K562 (cell line): ENCODE results near the gene HELZ2. TPM values are rescaled to one million over a fixed set of nuclear protein-coding genes. Genes with fewer than 3 reads are reported as not detected.
A peak's percentile ranks its signal among the peaks of the same experiment; 100 is the strongest.

Experiments used
- ATAC-seq: fragments of 200-7000 bp; cut with Tn5 transposase; 3 replicates; pipeline ENCODE4 v1.9.1; 2020; ENCODE audit warnings: moderate library complexity
- BruUV-seq: library from RNA; stranded (reverse); fragments of 400-500 nt; replicated peaks from 2 replicates; lab custom pipeline; 2021; lab: Mats Ljungman, UMichigan
- CTCF ChIA-PET: fragments of 300-600 bp; formaldehyde crosslinking; extraction: SDS; loops from one replicate; lab custom pipeline; 2021; ENCODE audit warnings: low intra/inter-chr PET ratio; lab: Yijun Ruan, JAX
- POLR2A ChIA-PET: fragments of 300-600, 350-650 bp; sonication (Branson Sonifier 250); formaldehyde crosslinking; extraction: SDS; loops from one replicate; lab custom pipeline; 2021; ENCODE audit warnings: antibody characterized with exemption, inconsistent platforms; lab: Yijun Ruan, JAX
- DNase-seq, 4 experiments: peaks; one replicate each; pipeline versions ENCODE4 v3.0.0 to v3.0.0-alpha.2; 2011 to 2018; ENCODE audit warnings: low spot score in 3 of 4, mixed read lengths in 3 of 4; ENCODE audit errors: extremely low read depth in 1 of 4
- FAIRE-seq: peaks from 2 replicates; lab custom pipeline; 2011; peaks lifted over from hg19 to GRCh38; lab: Jason Lieb, UNC
- H2AFZ ChIP-seq: 2 replicates; pipeline ENCODE4 v1.6.0; 2011; ENCODE audit warnings: low read depth, low read length, control low read depth, inconsistent platforms
- H3K27ac ChIP-seq: fragments of 200-600 bp; 3 replicates; pipeline ENCODE4 v1.8.0; 2011; ENCODE audit warnings: low read depth, mild to moderate bottlenecking, control low read depth, inconsistent platforms, low read length, moderate library complexity, mixed read lengths; ENCODE audit errors: extremely low read depth
- H3K27me3 ChIP-seq, 2 experiments: fragments of 300-600 bp in 1 of 2; 2 replicates in 1 of 2; 3 replicates in 1 of 2; pipeline versions ENCODE4 v1.6.0 to v1.8.0; 2011; ENCODE audit warnings: inconsistent platforms in 2 of 2, low read length in 2 of 2, mild to moderate bottlenecking in 1 of 2, mixed read lengths in 1 of 2, moderate library complexity in 1 of 2; ENCODE audit not compliant: control insufficient read depth in 2 of 2, insufficient read depth in 2 of 2
- H3K36me3 ChIP-seq: fragments of 300-600 bp; 3 replicates; pipeline ENCODE4 v1.8.0; 2011; ENCODE audit warnings: mild to moderate bottlenecking, low read length, inconsistent platforms; ENCODE audit not compliant: control insufficient read depth, insufficient read depth
- H3K4me1 ChIP-seq, 2 experiments: fragments of 200-600 bp in 1 of 2; replicated peaks in 1 of 2; 2 replicates in 1 of 2; 3 replicates in 1 of 2; pipeline versions ENCODE4 v1.5.1 to v1.8.0; 2011; ENCODE audit warnings: inconsistent platforms in 2 of 2, low read length in 2 of 2, mild to moderate bottlenecking in 1 of 2, mixed read lengths in 1 of 2, moderate library complexity in 1 of 2; ENCODE audit not compliant: control insufficient read depth in 2 of 2, insufficient read depth in 2 of 2
- H3K4me2 ChIP-seq: 2 replicates; pipeline ENCODE4 v1.6.1; 2011; ENCODE audit warnings: low read length, control low read depth, inconsistent platforms, mixed read lengths; ENCODE audit not compliant: insufficient read depth
- H3K4me3 ChIP-seq: fragments of 200-600 bp; sonication (generic), shearing (Covaris generic); 2 replicates; pipeline ENCODE4 v1.5.1; 2016; ENCODE audit warnings: control low read depth, inconsistent platforms
- H3K79me2 ChIP-seq: fragments of 200-600 bp; 3 replicates; pipeline ENCODE4 v1.8.0; 2011; ENCODE audit warnings: low read length, inconsistent platforms; ENCODE audit not compliant: control insufficient read depth, insufficient read depth
- H3K9ac ChIP-seq, 2 experiments: 2 replicates each; pipeline versions ENCODE4 v1.6.0 to v1.6.1; 2011; ENCODE audit warnings: low read depth in 2 of 2, low read length in 2 of 2, control low read depth in 1 of 2, inconsistent platforms in 1 of 2, mild to moderate bottlenecking in 1 of 2, mixed read lengths in 1 of 2; ENCODE audit not compliant: insufficient read depth in 1 of 2
- H3K9me1 ChIP-seq: one replicate; pipeline ENCODE4 v1.6.0; 2011; ENCODE audit warnings: inconsistent platforms, mild to moderate bottlenecking, low read length, moderate library complexity; ENCODE audit not compliant: control insufficient read depth, insufficient read depth
- H3K9me3 ChIP-seq: replicated peaks from 2 replicates; pipeline ENCODE4 v1.5.1; 2011; ENCODE audit warnings: low read depth, low read length, inconsistent platforms; ENCODE audit not compliant: control insufficient read depth, insufficient read depth
- H4K20me1 ChIP-seq: replicated peaks from 2 replicates; pipeline ENCODE4 v1.6.1; 2011; ENCODE audit warnings: low read length, inconsistent platforms, mixed read lengths; ENCODE audit not compliant: control insufficient read depth, insufficient read depth
- ARID2 ChIP-seq: fragments of 450-650 bp; IDR thresholded peaks from 2 replicates; pipeline ENCODE4 v1.6.1; 2017; ENCODE audit warnings: antibody characterized with exemption, mild to moderate bottlenecking
- CXXC5 ChIP-seq: fragments of 250-450 bp; sonication (Bioruptor Pico); IDR thresholded peaks from 2 replicates; pipeline ENCODE4 v1.8.0; 2022; ENCODE audit warnings: inconsistent platforms, mild to moderate bottlenecking, moderate library complexity
- HNRNPL ChIP-seq: fragments of 200-400 bp; formaldehyde crosslinking; IDR thresholded peaks from 2 replicates; pipeline ENCODE4 v1.6.1; 2017; ENCODE audit warnings: low read depth, mild to moderate bottlenecking, low read length
- KDM5B ChIP-seq: fragments of 200-600 bp; sonication (generic); IDR thresholded peaks from 2 replicates; pipeline ENCODE4 v1.6.1; 2012; ENCODE audit warnings: low read depth, mild to moderate bottlenecking, moderate library complexity, low read length, control low read depth, inconsistent platforms; ENCODE audit not compliant: insufficient replicate concordance
- MYNN ChIP-seq, 2 experiments: sonication (generic); formaldehyde crosslinking in 1 of 2; IDR thresholded peaks; 2 replicates each; pipeline versions ENCODE4 v1.5.0 to v1.6.1; 2016 to 2020; ENCODE audit warnings: antibody characterized with exemption in 1 of 2, missing genetic modification reagents in 1 of 2
- PCBP1 ChIP-seq: fragments of 200-400 bp; formaldehyde crosslinking; IDR thresholded peaks from 2 replicates; pipeline ENCODE4 v1.6.1; 2018; ENCODE audit warnings: mild to moderate bottlenecking, low read depth, low read length; ENCODE audit not compliant: poor library complexity, severe bottlenecking
- RHOXF2B ChIP-seq: fragments of 250-450 bp; sonication (Bioruptor Pico); conservative IDR thresholded peaks from 2 replicates; pipeline ENCODE4 v1.5.1; 2021
- ZNF445 ChIP-seq: fragments of 250-450 bp; sonication (Bioruptor Pico); IDR thresholded peaks from 2 replicates; pipeline ENCODE4 v1.4.0; 2020; ENCODE audit warnings: low read depth, mild to moderate bottlenecking, moderate library complexity
- ZNF707 ChIP-seq: fragments of 250-450 bp; sonication (Bioruptor Pico); conservative IDR thresholded peaks from 2 replicates; pipeline ENCODE4 v1.8.0; 2022; ENCODE audit warnings: inconsistent platforms, mild to moderate bottlenecking, moderate library complexity
- ZNF778 ChIP-seq: fragments of 450-650 bp; formaldehyde crosslinking; IDR thresholded peaks from 2 replicates; pipeline ENCODE4 v1.4.0; 2020; ENCODE audit warnings: mild to moderate bottlenecking, moderate library complexity
- WGBS: fragments of 100-300 bp; shearing (Covaris generic); methylation state at CpG from one replicate; pipeline ENCODE4 v1.1.6; 2016; ENCODE audit warnings: low coverage, mixed read lengths; ENCODE audit not compliant: insufficient coverage; ENCODE audit errors: missing lambda C conversion rate; 5-methylcytosine and 5-hydroxymethylcytosine counted together
- in situ Hi-C: fragments of 300-500 bp; cut with MboI; formaldehyde crosslinking; loops from 4 replicates; pipeline ENCODE4 v1.15.0; 2018; ENCODE audit warnings: inconsistent platforms, mixed read lengths
- intact Hi-C: fragments of 100-400 bp; cut with micrococcal nuclease; formaldehyde crosslinking; loops from 2 replicates; pipeline ENCODE4 v1.14.2; 2022
- polyA plus RNA-seq, 8 experiments: library from polyadenylated mRNA; depleted of rRNA in 4 of 8; stranded (reverse) in 5 of 8; unstranded in 3 of 8; fragments of >200 nt; fragmentation: Nextera tagmentation in 2 of 8; fragmentation: Illumina TruSeq in 1 of 8; extraction: Ambion mirVana in 2 of 8; extraction: Trizol in 1 of 8; gene quantifications; 2 replicates each; pipeline versions ENCODE4 v1.2.1 to v1.2.3, GENCODE V29; 2011 to 2014; ENCODE audit warnings: inconsistent platforms in 1 of 8, missing spikeins in 1 of 8
- total RNA-seq, 7 experiments: library from RNA; depleted of rRNA in 6 of 7; stranded (reverse); fragments of >200 nt in 6 of 7; fragmentation: Illumina TruSeq in 2 of 7; extraction: Trizol in 2 of 7; gene quantifications; 2 replicates each; pipeline versions ENCODE4 v1.2.1 to v1.2.3, GENCODE V29; 2011 to 2021; ENCODE audit warnings: low replicate concordance in 1 of 7
- TF ChIP-seq, protein P1 (sequence below): IDR thresholded peaks from 3 replicates; pipeline ENCODE4 v1.6.1; 2011; ENCODE audit warnings: borderline replicate concordance, mild to moderate bottlenecking, moderate library complexity; ENCODE audit not compliant: insufficient read length; ENCODE audit errors: extremely low read depth
- TF ChIP-seq, protein P2 (sequence below): fragments of 450-650 bp; formaldehyde crosslinking; IDR thresholded peaks from 2 replicates; pipeline ENCODE4 v1.4.0; 2022; ENCODE audit warnings: mild to moderate bottlenecking, moderate library complexity
- TF ChIP-seq, protein P3 (sequence below), 2 experiments: fragments of 450-650 bp in 1 of 2; IDR thresholded peaks; 2 replicates each; pipeline ENCODE4 v1.6.1; 2011 to 2017; ENCODE audit warnings: low read depth in 2 of 2, antibody characterized with exemption in 1 of 2, borderline replicate concordance in 1 of 2, low read length in 1 of 2, mild to moderate bottlenecking in 1 of 2, mixed read lengths in 1 of 2; ENCODE audit not compliant: control insufficient read depth in 1 of 2
- TF ChIP-seq, protein P4 (sequence below): fragments of 250-450 bp; sonication (Bioruptor Pico); IDR thresholded peaks from 2 replicates; pipeline ENCODE4 v1.9.0; 2021; ENCODE audit warnings: mild to moderate bottlenecking

The HELZ2 gene
- total and polyA plus RNA-seq, 9 of the 15 experiments (the other 6 are each of a cell fraction or from before 2014, with no cell fraction given), result 0.03 to 7.8 (median 2.9) TPM; not detected in 1

DNA sequence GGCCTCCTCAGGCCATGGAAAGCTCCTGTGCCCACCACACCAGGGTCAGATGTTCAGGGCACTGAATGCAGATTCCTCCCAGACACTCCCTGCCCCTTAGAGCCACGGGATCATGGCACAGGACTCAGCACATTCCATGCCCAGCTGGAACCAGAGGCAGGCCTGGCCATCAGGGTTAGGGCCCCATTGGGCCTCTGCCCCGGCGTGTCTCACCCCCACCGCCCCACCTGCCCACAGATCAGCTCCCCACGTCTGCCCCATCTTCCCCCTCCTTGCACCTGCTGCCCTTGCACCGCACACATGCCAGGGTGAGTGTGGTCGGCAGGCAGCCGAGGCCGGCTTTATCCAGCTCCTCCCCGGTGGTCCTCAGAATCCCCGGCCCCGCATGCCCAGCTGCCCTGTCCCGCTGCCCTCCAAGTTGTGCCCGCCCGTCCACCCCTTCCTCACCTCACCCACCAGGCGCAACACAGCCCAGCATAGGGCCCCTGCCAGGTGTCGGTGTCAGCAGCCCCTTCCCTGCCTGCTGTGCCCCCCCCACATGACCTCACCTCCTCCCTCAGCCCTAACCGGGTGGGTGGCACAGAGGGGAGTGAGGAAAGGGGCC, 24.3 kb downstream of the HELZ2 start:
- H3K9me3 ChIP-seq, result no peaks in the 10 kb centered on the region
- FAIRE-seq (no peak), DNase-seq (no peak), ATAC-seq (no peak)
- in situ Hi-C loops, result no loop called here
- no peaks in the 10 kb centered on the region for H4K20me1 ChIP-seq
- no peak overlapping the region for H3K4me3 ChIP-seq
- no TSS peak for BruUV-seq
- H3K27ac ChIP-seq, result no peak overlapping the region
- ChIA-PET CTCF (no interaction called here), POLR2A (interaction anchor here (0.6 kb wide), 1 partner anchor 12 kb away, joined by 3 read pairs; no protein-coding TSS in a partner anchor)
- H2AFZ ChIP-seq, result no peak overlapping the region
- peaks cover 15 to 68% of the 10 kb centered on the region in 2 experiments for H3K4me1 ChIP-seq
- 77% methylated on average over 12 of the region's 18 CpGs for WGBS
- intact Hi-C loops, result loop anchor here (10.0 kb wide), 1 partner anchor 315 kb away; the partner anchor contains the start of genes ABHD16B and TPD52L2
- no peaks in the 10 kb centered on the region for H3K9me1 ChIP-seq
- no peak overlapping the region for H3K4me2 ChIP-seq
- H3K9ac ChIP-seq, result peak overlapping the region in 1 of 2 experiments; percentile 52; a peak in 1 of 4 replicates
- H3K27me3 ChIP-seq, result peaks cover 0 to 29% of the 10 kb centered on the region in 2 experiments; a peak in 3 of 5 replicates
- H3K79me2 ChIP-seq, result no peaks in the 10 kb centered on the region
- H3K36me3 ChIP-seq, result no peaks in the 10 kb centered on the region
- no peak for TF ChIP-seq RHOXF2B (CRISPR knock-in tag)
- TF ChIP-seq PCBP1, result peak; percentile 37
- no peak for TF ChIP-seq MYNN (IDR thresholded peaks at IDR 0.05)
- TF ChIP-seq MYNN (CRISPR knock-in tag; IDR thresholded peaks at IDR 0.05), result no peak
- TF ChIP-seq ZNF445 (CRISPR knock-in tag), result no peak
- TF ChIP-seq ARID2, result no peak
- TF ChIP-seq, protein P1, sequence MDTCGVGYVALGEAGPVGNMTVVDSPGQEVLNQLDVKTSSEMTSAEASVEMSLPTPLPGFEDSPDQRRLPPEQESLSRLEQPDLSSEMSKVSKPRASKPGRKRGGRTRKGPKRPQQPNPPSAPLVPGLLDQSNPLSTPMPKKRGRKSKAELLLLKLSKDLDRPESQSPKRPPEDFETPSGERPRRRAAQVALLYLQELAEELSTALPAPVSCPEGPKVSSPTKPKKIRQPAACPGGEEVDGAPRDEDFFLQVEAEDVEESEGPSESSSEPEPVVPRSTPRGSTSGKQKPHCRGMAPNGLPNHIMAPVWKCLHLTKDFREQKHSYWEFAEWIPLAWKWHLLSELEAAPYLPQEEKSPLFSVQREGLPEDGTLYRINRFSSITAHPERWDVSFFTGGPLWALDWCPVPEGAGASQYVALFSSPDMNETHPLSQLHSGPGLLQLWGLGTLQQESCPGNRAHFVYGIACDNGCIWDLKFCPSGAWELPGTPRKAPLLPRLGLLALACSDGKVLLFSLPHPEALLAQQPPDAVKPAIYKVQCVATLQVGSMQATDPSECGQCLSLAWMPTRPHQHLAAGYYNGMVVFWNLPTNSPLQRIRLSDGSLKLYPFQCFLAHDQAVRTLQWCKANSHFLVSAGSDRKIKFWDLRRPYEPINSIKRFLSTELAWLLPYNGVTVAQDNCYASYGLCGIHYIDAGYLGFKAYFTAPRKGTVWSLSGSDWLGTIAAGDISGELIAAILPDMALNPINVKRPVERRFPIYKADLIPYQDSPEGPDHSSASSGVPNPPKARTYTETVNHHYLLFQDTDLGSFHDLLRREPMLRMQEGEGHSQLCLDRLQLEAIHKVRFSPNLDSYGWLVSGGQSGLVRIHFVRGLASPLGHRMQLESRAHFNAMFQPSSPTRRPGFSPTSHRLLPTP, result no peak
- peak; percentile 71; the same call in 1 of the 2 replicates for TF ChIP-seq HNRNPL
- TF ChIP-seq CXXC5, result no peak
- TF ChIP-seq, protein P2, sequence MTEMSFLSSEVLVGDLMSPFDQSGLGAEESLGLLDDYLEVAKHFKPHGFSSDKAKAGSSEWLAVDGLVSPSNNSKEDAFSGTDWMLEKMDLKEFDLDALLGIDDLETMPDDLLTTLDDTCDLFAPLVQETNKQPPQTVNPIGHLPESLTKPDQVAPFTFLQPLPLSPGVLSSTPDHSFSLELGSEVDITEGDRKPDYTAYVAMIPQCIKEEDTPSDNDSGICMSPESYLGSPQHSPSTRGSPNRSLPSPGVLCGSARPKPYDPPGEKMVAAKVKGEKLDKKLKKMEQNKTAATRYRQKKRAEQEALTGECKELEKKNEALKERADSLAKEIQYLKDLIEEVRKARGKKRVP (CRISPR knock-in tag), result no peak
- no peak for TF ChIP-seq ZNF778 (CRISPR knock-in tag)
- no peak for TF ChIP-seq ZNF707 (CRISPR knock-in tag)
- TF ChIP-seq, protein P3, sequence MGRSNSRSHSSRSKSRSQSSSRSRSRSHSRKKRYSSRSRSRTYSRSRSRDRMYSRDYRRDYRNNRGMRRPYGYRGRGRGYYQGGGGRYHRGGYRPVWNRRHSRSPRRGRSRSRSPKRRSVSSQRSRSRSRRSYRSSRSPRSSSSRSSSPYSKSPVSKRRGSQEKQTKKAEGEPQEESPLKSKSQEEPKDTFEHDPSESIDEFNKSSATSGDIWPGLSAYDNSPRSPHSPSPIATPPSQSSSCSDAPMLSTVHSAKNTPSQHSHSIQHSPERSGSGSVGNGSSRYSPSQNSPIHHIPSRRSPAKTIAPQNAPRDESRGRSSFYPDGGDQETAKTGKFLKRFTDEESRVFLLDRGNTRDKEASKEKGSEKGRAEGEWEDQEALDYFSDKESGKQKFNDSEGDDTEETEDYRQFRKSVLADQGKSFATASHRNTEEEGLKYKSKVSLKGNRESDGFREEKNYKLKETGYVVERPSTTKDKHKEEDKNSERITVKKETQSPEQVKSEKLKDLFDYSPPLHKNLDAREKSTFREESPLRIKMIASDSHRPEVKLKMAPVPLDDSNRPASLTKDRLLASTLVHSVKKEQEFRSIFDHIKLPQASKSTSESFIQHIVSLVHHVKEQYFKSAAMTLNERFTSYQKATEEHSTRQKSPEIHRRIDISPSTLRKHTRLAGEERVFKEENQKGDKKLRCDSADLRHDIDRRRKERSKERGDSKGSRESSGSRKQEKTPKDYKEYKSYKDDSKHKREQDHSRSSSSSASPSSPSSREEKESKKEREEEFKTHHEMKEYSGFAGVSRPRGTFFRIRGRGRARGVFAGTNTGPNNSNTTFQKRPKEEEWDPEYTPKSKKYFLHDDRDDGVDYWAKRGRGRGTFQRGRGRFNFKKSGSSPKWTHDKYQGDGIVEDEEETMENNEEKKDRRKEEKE (IDR thresholded peaks at IDR 0.05; ENCODE audit: borderline replicate concordance in 1 of 2, control insufficient read depth in 1 of 2, low read depth in 2 of 2, low read length in 1 of 2), result no peak
- TF ChIP-seq KDM5B, result no peak
- TF ChIP-seq, protein P4, sequence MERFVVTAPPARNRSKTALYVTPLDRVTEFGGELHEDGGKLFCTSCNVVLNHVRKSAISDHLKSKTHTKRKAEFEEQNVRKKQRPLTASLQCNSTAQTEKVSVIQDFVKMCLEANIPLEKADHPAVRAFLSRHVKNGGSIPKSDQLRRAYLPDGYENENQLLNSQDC (CRISPR knock-in tag), result no peak
